ENCODE data around the gene PLB1. TPM values are rescaled to one million over a fixed set of nuclear protein-coding genes. Genes with fewer than 3 reads are reported as not detected.
A peak's percentile ranks its signal among the peaks of the same experiment; 100 is the strongest.

PLB1 gene
- total and polyA plus RNA-seq, 8 donors: 0.45 to 18.8 (median 3.4) TPM

GRCh38 chr2:28516430-28516829 is 20.6 kb downstream of the PLB1 start:
- peaks cover 0 to 10% (median 3%) of the 10 kb centered on the region in 4 donors for H3K9me3 ChIP-seq
- WGBS, 5 donors: 53 to 58% (median 54%) methylated on average over 1 of the region's 1 CpG
- H3K4me3 ChIP-seq: no peak overlapping the region
- no peaks in the 10 kb centered on the region for H3K36me3 ChIP-seq
- intact Hi-C loops (cut with DNase I; ENCODE audit: low total_unique reads): no loop called here
- no peak for TF ChIP-seq CTCF (IDR thresholded peaks at IDR 0.05)
- no peak for TF ChIP-seq POLR2A (IDR thresholded peaks at IDR 0.05)
- no peak for TF ChIP-seq EP300 (IDR thresholded peaks at IDR 0.05)
- peaks cover 0 to 32% (median 9%) of the 10 kb centered on the region in 3 donors for H3K27me3 ChIP-seq
- no peak overlapping the region for H3K27ac ChIP-seq
- no peaks in the 10 kb centered on the region for H3K4me1 ChIP-seq
- DNase-seq: no peak

GRCh38 chr2:28516950-28517349 is 21.1 kb downstream of the PLB1 start:
- 71 to 86% (median 79%) methylated on average over 6 of the region's 6 CpGs for WGBS, 5 donors
- peak in 1 of 2 donors; percentile 25 for DNase-seq

GRCh38 chr2:28521663-28522062 is 25.8 kb downstream of the PLB1 start:
- H3K4me3 ChIP-seq: no peak overlapping the region
- no peaks in the 10 kb centered on the region for H3K36me3 ChIP-seq
- TF ChIP-seq EP300 (IDR thresholded peaks at IDR 0.05) (no peak), CTCF (IDR thresholded peaks at IDR 0.05) (no peak), POLR2A (IDR thresholded peaks at IDR 0.05) (no peak), POLR2AphosphoS5 (IDR thresholded peaks at IDR 0.05) (no peak)
- intact Hi-C loops (cut with DNase I; ENCODE audit: low total_unique reads): no loop called here
- no peak overlapping the region for H3K27ac ChIP-seq
- peak in 1 of 2 donors; percentile 26 for DNase-seq
- 15 to 41% (median 31%) methylated on average over 3 of the region's 3 CpGs for WGBS, 5 donors
- H3K9me3 ChIP-seq: no peaks in the 10 kb centered on the region
- peaks cover 0 to 78% (median 20%) of the 10 kb centered on the region in 3 donors for H3K27me3 ChIP-seq
- H3K4me1 ChIP-seq: no peaks in the 10 kb centered on the region

More at GRCh38 chr2:28516950-28517349, 21.1 kb downstream of the PLB1 start:
- intact Hi-C loops (cut with DNase I; ENCODE audit: low total_unique reads): no loop called here
- H3K36me3 ChIP-seq: no peaks in the 10 kb centered on the region
- peaks cover 0 to 37% (median 14%) of the 10 kb centered on the region in 3 donors for H3K27me3 ChIP-seq
- H3K4me3 ChIP-seq: no peak overlapping the region
- H3K9me3 ChIP-seq: peaks cover 0 to 6% (median 2%) of the 10 kb centered on the region in 4 donors
- no peak overlapping the region for H3K27ac ChIP-seq
- no peak for TF ChIP-seq POLR2A (IDR thresholded peaks at IDR 0.05)
- no peak for TF ChIP-seq POLR2AphosphoS5 (IDR thresholded peaks at IDR 0.05)
- H3K4me1 ChIP-seq: no peaks in the 10 kb centered on the region

GRCh38 chr2:28522481-28522880 is 26.6 kb downstream of the PLB1 start:
- no peaks in the 10 kb centered on the region for H3K4me1 ChIP-seq
- H3K27me3 ChIP-seq: peaks cover 0 to 69% (median 17%) of the 10 kb centered on the region in 3 donors
- no peak overlapping the region for H3K27ac ChIP-seq
- H3K36me3 ChIP-seq: no peaks in the 10 kb centered on the region
- H3K4me3 ChIP-seq: no peak overlapping the region
- 45 to 64% (median 55%) methylated on average over 11 of the region's 11 CpGs for WGBS, 5 donors
- intact Hi-C loops (cut with DNase I; ENCODE audit: low total_unique reads): no loop called here
- H3K9me3 ChIP-seq: no peaks in the 10 kb centered on the region
- DNase-seq: no peak
- TF ChIP-seq EP300 (IDR thresholded peaks at IDR 0.05) (no peak), CTCF (IDR thresholded peaks at IDR 0.05) (no peak)

- H3K27ac ChIP-seq: no peak overlapping the region
- 50 to 73% (median 63%) methylated on average over 5 of the region's 5 CpGs for WGBS, 5 donors
- intact Hi-C loops (cut with DNase I; ENCODE audit: low total_unique reads): no loop called here
These were observed 28.0 kb downstream of the PLB1 start for GRCh38 chr2:28523902-28524301.

More at GRCh38 chr2:28523902-28524301, 28.0 kb downstream of the PLB1 start:
- Histone ChIP-seq H3K27me3 (peaks cover 0 to 63% (median 17%) of the 10 kb centered on the region in 3 donors), H3K4me3 (no peak overlapping the region), H3K9me3 (no peaks in the 10 kb centered on the region), H3K4me1 (no peaks in the 10 kb centered on the region), H3K36me3 (no peaks in the 10 kb centered on the region)
- TF ChIP-seq CTCF (IDR thresholded peaks at IDR 0.05) (no peak), POLR2AphosphoS5 (IDR thresholded peaks at IDR 0.05) (no peak), POLR2A (IDR thresholded peaks at IDR 0.05) (no peak), EP300 (IDR thresholded peaks at IDR 0.05) (no peak)
- no peak for DNase-seq

All from stomach (tissue), 9 donors.